Duodenal mucosa (tissue), 2 donors: ENCODE measurements around the gene RNF157.

Experiments
- H3K27ac ChIP-seq: one replicate; pipeline ENCODE4 v1.7.0; 2013; ENCODE audit warnings: low read depth, low read length
- H3K27me3 ChIP-seq, 2 donors: one replicate each; pipeline ENCODE4 v1.7.0; 2013; ENCODE audit warnings: low read length in 2 of 2, control low read depth in 1 of 2; ENCODE audit not compliant: insufficient read depth in 2 of 2, control insufficient read depth in 1 of 2
- H3K36me3 ChIP-seq, 2 donors: one replicate each; pipeline ENCODE4 v1.7.0; 2013; ENCODE audit warnings: low read length in 2 of 2, control low read depth in 1 of 2; ENCODE audit not compliant: insufficient read depth in 2 of 2, control insufficient read depth in 1 of 2
- H3K4me1 ChIP-seq, 2 donors: one replicate each; pipeline ENCODE4 v1.7.0; 2013; ENCODE audit warnings: low read length in 2 of 2, control low read depth in 1 of 2; ENCODE audit not compliant: insufficient read depth in 2 of 2, control insufficient read depth in 1 of 2
- H3K4me3 ChIP-seq, 2 donors: one replicate each; pipeline ENCODE4 v1.7.0; 2013; ENCODE audit warnings: low read length in 2 of 2, low read depth in 1 of 2
- H3K9ac ChIP-seq, 2 donors: one replicate each; pipeline ENCODE4 v1.7.0; 2013; ENCODE audit warnings: low read length in 2 of 2, low read depth in 1 of 2
- H3K9me3 ChIP-seq, 2 donors: one replicate each; pipeline ENCODE4 v1.7.0; 2013; ENCODE audit warnings: low read length in 2 of 2, control low read depth in 1 of 2; ENCODE audit not compliant: control insufficient read depth in 1 of 2

RNF157 gene

DNA sequence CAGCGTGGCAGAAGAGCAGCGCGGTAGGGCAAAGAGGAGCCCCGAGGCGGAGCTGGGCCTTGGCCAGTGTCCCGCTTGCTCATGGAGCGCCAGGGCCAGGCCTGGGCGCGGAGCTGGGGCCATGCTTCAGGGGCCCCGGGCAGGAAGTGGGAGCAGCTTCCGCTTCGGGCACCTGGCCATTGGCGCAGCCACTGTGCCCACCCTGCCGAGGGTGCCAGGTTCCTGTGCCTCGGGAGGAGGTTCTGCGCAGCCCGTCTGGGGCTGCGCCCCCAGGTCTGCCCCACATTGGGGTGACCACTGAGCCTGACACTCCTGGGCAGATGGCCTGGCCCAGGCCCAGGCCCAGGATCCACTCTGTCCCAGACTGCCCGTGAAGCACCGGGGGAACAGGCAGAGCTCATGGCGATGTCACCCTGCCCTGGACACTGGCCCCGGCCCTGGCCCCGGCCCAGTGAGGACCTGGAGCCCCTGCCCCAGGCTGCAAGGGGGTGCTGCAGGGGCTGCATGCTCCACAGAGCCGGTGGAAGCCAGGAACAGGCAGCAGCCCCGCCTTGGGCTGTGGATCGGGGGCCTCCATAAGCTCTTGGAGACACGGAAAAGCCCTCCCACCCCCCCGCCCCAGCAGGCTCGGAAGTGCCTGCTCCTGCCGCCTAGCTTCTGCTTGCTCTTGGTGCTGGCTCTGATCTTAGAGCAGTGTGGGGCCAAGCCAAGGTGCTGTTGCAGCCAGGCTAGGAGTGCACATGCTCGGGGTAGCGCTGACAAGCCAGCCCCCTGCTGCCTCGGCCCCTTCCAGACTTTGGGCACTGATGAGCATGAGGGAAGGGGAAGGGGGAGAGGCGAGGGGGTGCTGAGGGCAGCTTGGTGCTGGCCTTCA is 63.4 kb downstream of the RNF157 start:
- H3K4me3 ChIP-seq = no peak overlapping the region
- H3K36me3 ChIP-seq = peaks cover 0 to under 1% of the 10 kb centered on the region in 2 donors
- no peak overlapping the region for H3K27ac ChIP-seq
- H3K27me3 ChIP-seq = no peaks in the 10 kb centered on the region
- no peak overlapping the region for H3K9ac ChIP-seq
- H3K4me1 ChIP-seq = peaks cover 0 to 7% of the 10 kb centered on the region in 2 donors
- no peaks in the 10 kb centered on the region for H3K9me3 ChIP-seq

- no peaks in the 10 kb centered on the region for H3K9me3 ChIP-seq
- H3K36me3 ChIP-seq = peaks cover 0 to 10% of the 10 kb centered on the region in 2 donors
- no peaks in the 10 kb centered on the region for H3K4me1 ChIP-seq
- no peaks in the 10 kb centered on the region for H3K27me3 ChIP-seq
- H3K27ac ChIP-seq = no peak overlapping the region
- no peak overlapping the region for H3K9ac ChIP-seq
- H3K4me3 ChIP-seq = no peak overlapping the region
Observed at GRCh38 chr17:76174037-76174436, 66.3 kb downstream of the RNF157 start.

GRCh38 chr17:76173474-76173873 is 66.8 kb downstream of the RNF157 start:
- peaks cover 0 to 10% of the 10 kb centered on the region in 2 donors for H3K36me3 ChIP-seq
- H3K4me1 ChIP-seq = no peaks in the 10 kb centered on the region
- H3K27ac ChIP-seq = no peak overlapping the region
- no peak overlapping the region for H3K9ac ChIP-seq
- H3K4me3 ChIP-seq = no peak overlapping the region
- H3K9me3 ChIP-seq = no peaks in the 10 kb centered on the region
- no peaks in the 10 kb centered on the region for H3K27me3 ChIP-seq

GRCh38 chr17:76171706-76172105 is 68.6 kb downstream of the RNF157 start:
- H3K9ac ChIP-seq = no peak overlapping the region

GRCh38 chr17:76170114-76170513 is 70.2 kb downstream of the RNF157 start:
- no peaks in the 10 kb centered on the region for H3K27me3 ChIP-seq
- H3K4me3 ChIP-seq = no peak overlapping the region
- H3K4me1 ChIP-seq = no peaks in the 10 kb centered on the region
- H3K9ac ChIP-seq = no peak overlapping the region
- no peaks in the 10 kb centered on the region for H3K9me3 ChIP-seq
- H3K27ac ChIP-seq = no peak overlapping the region
- H3K36me3 ChIP-seq = peaks cover 0 to 19% of the 10 kb centered on the region in 2 donors

More at GRCh38 chr17:76171706-76172105, 68.6 kb downstream of the RNF157 start:
- no peaks in the 10 kb centered on the region for H3K9me3 ChIP-seq
- no peak overlapping the region for H3K27ac ChIP-seq
- peaks cover 0 to 17% of the 10 kb centered on the region in 2 donors for H3K36me3 ChIP-seq
- H3K4me3 ChIP-seq = no peak overlapping the region
- no peaks in the 10 kb centered on the region for H3K4me1 ChIP-seq
- H3K27me3 ChIP-seq = no peaks in the 10 kb centered on the region

DNA sequence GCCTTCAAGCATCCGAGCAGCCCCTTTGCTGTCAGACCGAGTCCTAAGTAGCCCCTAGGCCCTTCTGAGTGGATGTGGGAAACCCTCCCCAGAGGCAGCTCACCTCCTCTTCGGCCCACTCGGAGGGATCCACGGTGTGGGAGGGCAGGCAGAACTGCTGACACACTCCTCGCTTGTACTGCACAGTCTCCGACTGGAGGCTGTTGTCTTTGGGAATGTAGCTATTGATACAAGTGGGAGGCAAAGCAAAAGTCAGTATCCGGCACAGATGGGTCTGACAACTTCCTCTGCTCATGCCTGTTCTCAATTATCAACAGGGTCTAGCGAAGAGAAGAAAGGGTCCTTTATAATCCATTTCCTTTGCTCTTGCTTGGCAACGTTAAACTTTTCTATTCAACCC is 73.4 kb downstream of the RNF157 start:
- Histone ChIP-seq H3K36me3 (peaks cover 0 to 26% of the 10 kb centered on the region in 2 donors), H3K9me3 (no peaks in the 10 kb centered on the region), H3K27me3 (no peaks in the 10 kb centered on the region), H3K4me1 (no peaks in the 10 kb centered on the region), H3K27ac (no peak overlapping the region), H3K9ac (no peak overlapping the region), H3K4me3 (no peak overlapping the region)

GRCh38 chr17:76166168-76166567 is 74.1 kb downstream of the RNF157 start:
- H3K9ac ChIP-seq = no peak overlapping the region

GRCh38 chr17:76164331-76164730 is 76.0 kb downstream of the RNF157 start:
- Histone ChIP-seq H3K27me3 (no peaks in the 10 kb centered on the region), H3K36me3 (peaks cover 0 to 24% of the 10 kb centered on the region in 2 donors), H3K4me1 (no peaks in the 10 kb centered on the region), H3K27ac (no peak overlapping the region), H3K4me3 (no peak overlapping the region), H3K9me3 (no peaks in the 10 kb centered on the region), H3K9ac (no peak overlapping the region)

More at GRCh38 chr17:76166168-76166567, 74.1 kb downstream of the RNF157 start:
- no peak overlapping the region for H3K27ac ChIP-seq
- no peaks in the 10 kb centered on the region for H3K4me1 ChIP-seq
- H3K27me3 ChIP-seq = no peaks in the 10 kb centered on the region
- H3K36me3 ChIP-seq = peaks cover 0 to 27% of the 10 kb centered on the region in 2 donors
- H3K4me3 ChIP-seq = no peak overlapping the region
- no peaks in the 10 kb centered on the region for H3K9me3 ChIP-seq

DNA sequence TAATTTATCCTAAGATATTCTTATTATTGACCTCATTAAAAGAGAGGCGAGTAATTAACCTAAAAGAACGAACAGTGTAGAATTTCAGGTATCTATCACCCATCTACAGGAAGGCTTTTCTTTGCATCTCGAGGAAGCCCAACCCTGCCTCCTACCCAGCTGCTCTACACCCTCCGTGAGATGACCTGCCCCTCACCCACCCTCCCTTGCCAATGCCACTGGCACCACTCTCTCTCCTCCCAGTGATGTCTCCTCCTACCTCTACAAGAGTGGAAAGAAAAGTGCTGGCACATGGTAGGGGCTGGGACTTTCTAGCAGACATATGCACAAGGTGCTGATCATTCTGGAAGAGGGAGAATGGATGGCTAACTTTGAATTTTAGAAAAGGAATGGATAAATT is 76.4 kb downstream of the RNF157 start:
- Histone ChIP-seq H3K27me3 (no peaks in the 10 kb centered on the region), H3K4me1 (no peaks in the 10 kb centered on the region), H3K4me3 (no peak overlapping the region), H3K9me3 (no peaks in the 10 kb centered on the region), H3K9ac (no peak overlapping the region), H3K36me3 (peaks cover 0 to 28% of the 10 kb centered on the region in 2 donors), H3K27ac (no peak overlapping the region)

DNA sequence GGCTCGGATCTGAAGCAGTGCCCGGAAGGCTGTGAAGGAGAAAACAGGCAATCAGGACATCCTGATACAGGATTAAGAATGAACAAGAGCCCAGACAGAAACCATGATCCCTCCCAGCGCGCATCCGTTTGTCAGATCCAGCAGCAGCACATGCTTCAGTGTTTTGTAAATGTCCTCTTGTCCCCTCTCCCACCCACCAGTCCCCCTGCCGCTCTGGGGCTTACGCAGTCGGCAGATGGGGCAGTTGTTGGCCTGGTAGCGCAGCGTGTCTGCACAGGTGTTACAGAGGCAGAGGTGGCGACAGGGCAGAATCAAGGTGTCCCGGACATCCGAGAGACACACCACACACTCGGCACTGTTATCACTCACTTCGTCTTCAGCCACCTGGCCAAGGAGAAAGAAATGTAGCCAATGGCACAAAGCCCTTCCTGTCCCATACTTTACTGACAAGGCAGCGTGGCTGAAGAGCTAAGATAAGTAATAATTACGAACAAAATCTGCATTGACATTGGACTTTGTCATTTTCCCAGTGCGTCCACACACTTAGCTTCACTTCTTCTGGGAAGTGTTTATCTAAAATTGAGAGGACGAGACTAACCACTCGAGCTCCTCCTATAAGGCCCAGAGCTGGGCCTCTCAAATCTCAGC is 78.5 kb downstream of the RNF157 start:
- Histone ChIP-seq H3K36me3 (peaks cover 3 to 31% of the 10 kb centered on the region in 2 donors), H3K4me1 (no peaks in the 10 kb centered on the region), H3K9ac (no peak overlapping the region), H3K4me3 (no peak overlapping the region), H3K27me3 (no peaks in the 10 kb centered on the region), H3K9me3 (no peaks in the 10 kb centered on the region), H3K27ac (no peak overlapping the region)
